ENCODE results near the gene SOHLH1. TPM values are rescaled to one million over a fixed set of nuclear protein-coding genes. Genes with fewer than 3 reads are reported as not detected.

SOHLH1 gene
- total RNA-seq, 1 donor from 2014 or later, result not detected

DNA sequence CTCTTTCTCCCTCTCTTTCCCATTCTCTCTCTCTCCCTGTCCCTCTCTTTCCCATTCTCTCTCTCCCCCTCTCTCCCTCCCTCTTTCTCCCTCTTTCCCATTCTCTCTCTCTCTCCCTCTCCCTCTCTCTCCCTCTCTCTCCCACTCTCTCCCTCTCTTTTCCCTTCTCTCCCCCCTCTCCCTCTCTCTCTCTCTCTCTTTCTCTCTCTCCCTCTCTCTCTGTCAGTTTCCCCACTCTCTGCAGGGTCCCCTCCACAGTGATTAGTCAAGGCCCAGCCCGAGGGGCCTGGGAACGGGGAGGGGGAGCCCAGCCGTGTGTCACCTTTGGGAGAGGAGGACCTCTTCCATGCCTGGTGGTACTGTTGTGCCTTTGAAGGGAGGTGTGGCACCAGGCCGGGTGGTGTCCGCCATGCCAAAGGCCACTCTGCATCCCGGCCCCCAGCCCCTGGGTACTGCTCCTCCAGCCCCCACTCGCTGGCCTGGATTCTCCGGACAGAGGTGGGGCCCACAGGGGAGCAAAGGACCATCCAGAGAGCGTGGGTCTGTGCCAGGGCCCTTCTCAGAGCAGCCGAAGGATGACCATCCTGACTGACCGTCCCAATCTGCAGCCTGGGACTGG lies 28.1 kb upstream of the SOHLH1 start:
- H3K4me3 Mint-ChIP-seq, result no peak overlapping the region
- H3K9me3 Mint-ChIP-seq, result peaks cover 10% of the 10 kb centered on the region
- H3K36me3 Mint-ChIP-seq (ENCODE audit: low read depth), result no peaks in the 10 kb centered on the region

DNA sequence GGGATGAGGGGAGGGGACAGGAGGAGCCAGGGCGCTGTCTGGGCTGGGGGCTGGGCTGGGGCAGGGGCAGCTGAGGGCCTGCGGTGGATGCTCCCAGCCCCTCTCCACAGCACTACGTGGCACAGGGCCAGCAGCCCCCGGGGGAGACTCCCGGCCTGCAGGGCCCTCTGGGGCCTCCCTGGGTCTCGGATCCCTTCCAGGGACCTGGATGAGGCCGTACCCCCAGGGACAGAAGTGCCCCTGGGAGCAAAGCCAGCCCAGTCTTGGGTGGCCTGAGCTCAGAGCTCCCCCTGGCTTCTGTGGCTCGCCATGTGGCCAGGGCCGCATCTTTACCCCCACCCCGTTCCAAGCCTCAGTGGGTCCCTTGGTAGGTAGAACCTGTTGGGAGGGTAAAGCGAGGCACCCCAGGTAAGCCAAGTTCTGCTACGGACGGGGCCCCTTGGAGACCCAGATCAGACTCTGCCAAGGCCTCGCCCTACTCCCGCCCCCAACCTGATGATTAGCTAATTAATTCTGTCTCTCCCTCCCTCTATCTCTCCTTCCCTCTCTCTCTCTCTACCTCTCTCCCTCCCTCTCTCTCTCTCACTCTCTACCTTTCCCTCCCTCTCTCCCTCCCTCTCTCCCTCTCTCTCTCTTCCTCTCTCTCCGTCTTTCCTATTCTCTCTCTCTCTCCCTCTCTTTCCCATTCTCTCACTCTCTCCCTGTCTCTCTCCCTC lies 27.0 kb upstream of the SOHLH1 start:
- DNase-seq (ENCODE audit: low read depth, low spot score), result no peak
- Mint-ChIP-seq H3K4me3 (no peak overlapping the region), H3K4me1 (no peaks in the 10 kb centered on the region), H3K9me3 (peaks cover 4% of the 10 kb centered on the region), H3K27ac (ENCODE audit: unreplicated experiment) (no peak overlapping the region), H3K36me3 (ENCODE audit: low read depth) (no peaks in the 10 kb centered on the region), H3K27me3 (ENCODE audit: low read depth) (peaks cover 24% of the 10 kb centered on the region)
- TF ChIP-seq, protein P1, sequence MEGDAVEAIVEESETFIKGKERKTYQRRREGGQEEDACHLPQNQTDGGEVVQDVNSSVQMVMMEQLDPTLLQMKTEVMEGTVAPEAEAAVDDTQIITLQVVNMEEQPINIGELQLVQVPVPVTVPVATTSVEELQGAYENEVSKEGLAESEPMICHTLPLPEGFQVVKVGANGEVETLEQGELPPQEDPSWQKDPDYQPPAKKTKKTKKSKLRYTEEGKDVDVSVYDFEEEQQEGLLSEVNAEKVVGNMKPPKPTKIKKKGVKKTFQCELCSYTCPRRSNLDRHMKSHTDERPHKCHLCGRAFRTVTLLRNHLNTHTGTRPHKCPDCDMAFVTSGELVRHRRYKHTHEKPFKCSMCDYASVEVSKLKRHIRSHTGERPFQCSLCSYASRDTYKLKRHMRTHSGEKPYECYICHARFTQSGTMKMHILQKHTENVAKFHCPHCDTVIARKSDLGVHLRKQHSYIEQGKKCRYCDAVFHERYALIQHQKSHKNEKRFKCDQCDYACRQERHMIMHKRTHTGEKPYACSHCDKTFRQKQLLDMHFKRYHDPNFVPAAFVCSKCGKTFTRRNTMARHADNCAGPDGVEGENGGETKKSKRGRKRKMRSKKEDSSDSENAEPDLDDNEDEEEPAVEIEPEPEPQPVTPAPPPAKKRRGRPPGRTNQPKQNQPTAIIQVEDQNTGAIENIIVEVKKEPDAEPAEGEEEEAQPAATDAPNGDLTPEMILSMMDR (conservative IDR thresholded peaks at IDR 0.05), result no peak

More for the DNA sequence above, 28.1 kb upstream of the SOHLH1 start:
- TF ChIP-seq, protein P1 (conservative IDR thresholded peaks at IDR 0.05), result no peak
- H3K4me1 Mint-ChIP-seq, result no peaks in the 10 kb centered on the region
- DNase-seq (ENCODE audit: low read depth, low spot score), result no peak
- H3K27me3 Mint-ChIP-seq (ENCODE audit: low read depth), result peaks cover 26% of the 10 kb centered on the region
- no peak overlapping the region for H3K27ac Mint-ChIP-seq (ENCODE audit: unreplicated experiment)

DNA sequence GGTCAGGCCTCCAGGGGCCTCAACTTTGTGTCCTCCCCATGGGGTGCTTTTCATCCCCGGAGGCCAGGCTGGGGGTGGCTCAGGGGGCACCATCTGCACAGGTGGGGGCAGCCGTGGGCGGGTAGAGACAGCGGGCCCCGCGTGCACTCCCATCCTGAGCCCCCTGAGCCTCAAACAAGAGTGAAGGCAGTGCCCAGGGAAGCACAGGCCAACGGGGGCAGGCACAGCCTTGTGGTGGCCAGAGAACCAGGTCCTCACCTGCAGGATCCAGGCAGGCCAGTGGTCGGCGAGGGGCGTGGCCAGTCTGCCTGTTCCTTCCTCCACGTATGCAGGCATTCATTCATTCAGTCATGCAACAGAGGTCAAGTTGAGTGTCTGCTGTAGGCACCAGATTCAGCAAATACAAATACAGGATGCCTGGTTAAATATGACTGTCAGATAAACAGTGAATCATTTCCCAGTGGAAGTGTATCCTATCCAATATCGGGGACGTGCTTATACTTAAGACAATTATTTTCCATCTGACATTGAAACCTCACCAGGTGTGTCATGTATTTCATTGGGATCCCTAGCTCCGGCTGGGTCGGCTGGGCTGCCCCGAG lies 25.0 kb upstream of the SOHLH1 start:
- no peak overlapping the region for H3K4me3 Mint-ChIP-seq
- H3K36me3 Mint-ChIP-seq (ENCODE audit: low read depth), result no peaks in the 10 kb centered on the region
- H3K9me3 Mint-ChIP-seq, result no peaks in the 10 kb centered on the region
- DNase-seq (ENCODE audit: low read depth, low spot score), result no peak
- H3K27ac Mint-ChIP-seq (ENCODE audit: unreplicated experiment), result no peak overlapping the region
- peaks cover 14% of the 10 kb centered on the region for H3K27me3 Mint-ChIP-seq (ENCODE audit: low read depth)
- TF ChIP-seq, protein P1 (conservative IDR thresholded peaks at IDR 0.05), result no peak
- no peaks in the 10 kb centered on the region for H3K4me1 Mint-ChIP-seq

DNA sequence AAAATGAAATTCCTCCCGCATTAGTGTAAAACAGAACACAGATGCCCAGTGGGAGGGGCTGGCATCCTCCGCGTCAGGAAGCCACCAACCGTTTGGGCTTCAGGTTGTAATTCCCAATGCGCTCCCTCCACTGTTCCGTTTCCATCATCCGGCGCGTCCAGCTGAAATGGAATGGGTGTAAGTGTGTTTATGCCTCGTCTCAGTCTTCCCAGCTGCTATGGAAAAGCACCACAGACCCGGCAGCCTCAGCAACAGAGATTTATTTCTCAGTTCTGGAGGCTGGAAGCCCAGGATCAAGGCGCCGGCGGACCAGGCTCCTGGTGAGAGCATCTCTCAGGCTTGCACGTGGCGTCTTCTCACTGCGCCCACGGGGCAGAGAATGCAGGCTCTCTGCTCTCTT lies 23.1 kb upstream of the SOHLH1 start:
- H3K4me3 Mint-ChIP-seq, result no peak overlapping the region
- no peak overlapping the region for H3K27ac Mint-ChIP-seq (ENCODE audit: unreplicated experiment)
- H3K36me3 Mint-ChIP-seq (ENCODE audit: low read depth), result no peaks in the 10 kb centered on the region
- DNase-seq (ENCODE audit: low read depth, low spot score), result no peak
- H3K27me3 Mint-ChIP-seq (ENCODE audit: low read depth), result peaks cover 15% of the 10 kb centered on the region
- no peaks in the 10 kb centered on the region for H3K9me3 Mint-ChIP-seq
- TF ChIP-seq, protein P1 (conservative IDR thresholded peaks at IDR 0.05), result no peak
- H3K4me1 Mint-ChIP-seq, result no peaks in the 10 kb centered on the region

DNA sequence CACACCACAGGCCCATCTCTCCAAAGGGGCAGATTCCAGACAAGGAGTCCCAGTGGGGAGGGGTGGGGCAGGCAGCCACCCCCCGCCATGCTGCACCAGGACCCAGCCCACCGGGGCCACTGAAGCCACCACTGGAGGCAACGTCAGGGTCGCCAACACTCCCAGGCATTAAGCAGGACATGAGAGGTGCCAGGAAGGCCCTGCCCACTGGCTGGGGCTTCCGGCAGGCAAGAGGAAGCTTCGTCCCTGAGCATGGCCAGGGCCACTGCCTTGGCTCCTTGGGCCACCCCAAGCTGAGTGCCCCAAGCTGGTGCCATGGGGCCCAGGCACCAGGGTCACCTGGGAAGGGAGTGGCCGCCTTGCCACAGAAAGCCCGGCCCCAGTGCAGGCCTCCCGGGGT lies 20.2 kb upstream of the SOHLH1 start:
- H3K27ac Mint-ChIP-seq (ENCODE audit: unreplicated experiment), result no peak overlapping the region
- no peak overlapping the region for H3K4me3 Mint-ChIP-seq
- H3K27me3 Mint-ChIP-seq (ENCODE audit: low read depth), result peaks cover 37% of the 10 kb centered on the region
- DNase-seq (ENCODE audit: low read depth, low spot score), result no peak
- TF ChIP-seq, protein P1 (conservative IDR thresholded peaks at IDR 0.05), result no peak
- H3K4me1 Mint-ChIP-seq, result no peaks in the 10 kb centered on the region
- H3K36me3 Mint-ChIP-seq (ENCODE audit: low read depth), result no peaks in the 10 kb centered on the region
- H3K9me3 Mint-ChIP-seq, result no peaks in the 10 kb centered on the region
